Cardiac septum (tissue), 1 donor: ENCODE results near the gene CACNA2D4. TPM values are rescaled to one million over a fixed set of nuclear protein-coding genes. Genes with fewer than 3 reads are reported as not detected.

Experiments used
- DNase-seq: peaks from one replicate; pipeline ENCODE4 v3.0.0-alpha.2; 2020; ENCODE audit warnings: low spot score
- intact Hi-C: fragments of 100-400 bp; cut with DNase I; formaldehyde crosslinking; loops from one replicate; pipeline ENCODE4 v1.14.0; 2022
- total RNA-seq: library from RNA; stranded (reverse); fragmentation: NEBNext Ultra II Directional; extraction: Animal tissue kit (Norgen Biotek cat#: 25700); gene quantifications from one replicate; pipeline ENCODE4 v1.2.1, GENCODE V29; 2021
- donor health status: DM: no; HTN: no; CAD: no.

CACNA2D4 gene
- total RNA-seq, 1 donor from 2014 or later: 0.89 TPM

DNA sequence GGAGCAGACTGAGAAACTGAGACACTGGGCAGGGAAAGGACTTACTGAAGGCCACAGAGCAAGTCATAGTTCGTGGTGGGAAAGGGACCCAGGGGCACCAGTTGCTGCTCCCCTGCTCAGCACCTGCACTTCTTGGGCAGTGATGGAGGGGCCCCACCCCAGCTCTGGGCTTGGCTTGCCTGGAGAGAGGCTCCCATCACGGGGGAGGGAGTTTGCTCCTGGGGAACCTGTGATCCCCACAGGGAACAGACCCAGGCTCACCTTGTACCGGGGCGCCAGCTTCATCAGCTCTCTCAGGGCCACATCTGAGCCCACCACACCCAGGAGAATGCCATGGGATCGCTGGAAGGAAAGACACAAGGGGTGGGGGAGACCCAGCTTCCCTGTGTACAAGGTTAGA, 39.8 kb downstream of the CACNA2D4 start:
- intact Hi-C loops: no loop called here
- DNase-seq: no peak

DNA sequence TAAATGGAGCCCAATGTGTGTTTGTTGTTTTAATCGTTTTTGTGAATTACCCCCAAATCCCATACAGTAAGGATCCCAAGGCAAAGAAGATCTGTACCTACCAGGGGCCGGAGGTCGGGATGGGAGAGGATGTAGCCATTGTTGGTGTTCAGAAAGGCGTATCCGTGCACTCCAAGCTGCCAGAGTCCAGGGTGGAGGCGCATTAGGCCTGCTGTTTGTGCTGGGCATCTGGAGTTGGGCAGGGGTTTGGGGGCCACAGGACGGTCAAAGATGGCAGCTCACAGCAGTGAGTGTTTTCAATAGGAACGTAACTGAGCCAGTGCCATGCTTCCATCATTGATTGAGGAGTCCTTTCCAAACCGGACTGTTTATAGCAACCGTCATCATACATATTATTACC, 40.2 kb downstream of the CACNA2D4 start:
- intact Hi-C loops: no loop called here
- DNase-seq: no peak

- no peak for DNase-seq
- intact Hi-C loops: no loop called here
Measured at GRCh38 chr12:1877169-1877878, 41.1 kb downstream of the CACNA2D4 start.

DNA sequence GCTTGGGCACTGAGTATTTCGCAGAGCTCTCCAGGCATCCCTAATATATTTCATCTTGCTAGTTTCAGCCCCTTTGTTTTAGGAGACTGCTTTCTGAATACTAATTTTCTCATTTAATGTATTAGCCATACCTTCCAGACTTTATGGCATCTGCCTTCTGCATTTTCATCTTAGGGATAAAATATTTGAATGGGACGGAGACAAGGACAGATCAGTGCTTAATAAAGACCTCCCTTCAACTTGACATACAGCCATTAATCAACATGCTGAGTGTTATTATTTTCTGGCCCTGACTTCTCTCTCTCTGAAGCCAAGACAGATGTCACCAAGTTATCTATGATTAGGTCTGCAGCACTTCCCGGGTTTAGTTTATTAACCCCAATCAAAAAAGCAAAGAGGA, 42.4 kb downstream of the CACNA2D4 start:
- no peak for DNase-seq
- intact Hi-C loops: no loop called here

GRCh38 chr12:1875608-1876007, 42.8 kb downstream of the CACNA2D4 start:
- intact Hi-C loops: no loop called here
- DNase-seq: no peak

GRCh38 chr12:1873531-1874510, 44.6 kb downstream of the CACNA2D4 start:
- no peak for DNase-seq
- intact Hi-C loops: no loop called here

- intact Hi-C loops: no loop called here
- no peak for DNase-seq
Measured at GRCh38 chr12:1872448-1872847, 46.0 kb downstream of the CACNA2D4 start.

DNA sequence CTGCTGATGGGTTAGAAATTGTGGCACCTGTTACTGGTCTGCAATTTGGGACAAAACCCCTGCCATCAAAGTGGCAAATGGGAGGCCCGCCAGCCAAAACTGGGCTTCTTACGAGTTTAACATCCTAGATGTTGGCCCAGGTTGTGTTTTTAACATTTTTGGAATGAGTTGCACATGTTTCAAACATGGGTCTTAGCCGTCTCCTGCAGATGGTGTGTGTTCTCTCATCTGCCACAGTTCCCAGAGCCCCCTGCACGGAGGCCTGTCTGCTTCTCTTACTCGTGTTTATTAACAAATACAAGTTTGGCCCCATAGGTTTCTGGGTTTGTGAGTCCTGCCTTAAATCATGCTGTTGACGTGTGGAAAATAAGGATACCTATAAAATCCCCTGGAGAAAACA, 46.5 kb downstream of the CACNA2D4 start:
- intact Hi-C loops: no loop called here
- DNase-seq: no peak

- intact Hi-C loops: no loop called here
- no peak for DNase-seq
Measured at GRCh38 chr12:1870998-1871917, 47.2 kb downstream of the CACNA2D4 start.

DNA sequence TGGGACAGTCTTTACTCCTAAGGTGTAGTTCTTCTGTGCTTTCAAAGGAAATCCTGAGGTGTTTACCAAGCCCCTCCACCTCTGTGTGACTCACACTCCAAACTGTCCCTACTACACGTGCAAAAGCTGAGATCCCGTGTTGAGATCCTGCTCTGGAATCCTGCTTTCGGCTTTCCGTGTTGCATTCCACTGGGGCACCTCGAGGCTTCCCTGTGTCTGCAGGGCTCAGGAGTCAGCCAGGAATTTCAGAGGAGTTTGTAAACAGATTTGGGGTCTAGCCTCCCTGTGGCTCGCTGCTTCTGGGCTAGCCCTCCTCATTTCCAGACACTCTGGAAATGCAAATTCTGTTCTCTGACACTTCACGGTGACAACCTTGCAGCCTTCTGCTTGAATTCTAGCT, 48.4 kb downstream of the CACNA2D4 start:
- no peak for DNase-seq
- intact Hi-C loops: no loop called here

DNA sequence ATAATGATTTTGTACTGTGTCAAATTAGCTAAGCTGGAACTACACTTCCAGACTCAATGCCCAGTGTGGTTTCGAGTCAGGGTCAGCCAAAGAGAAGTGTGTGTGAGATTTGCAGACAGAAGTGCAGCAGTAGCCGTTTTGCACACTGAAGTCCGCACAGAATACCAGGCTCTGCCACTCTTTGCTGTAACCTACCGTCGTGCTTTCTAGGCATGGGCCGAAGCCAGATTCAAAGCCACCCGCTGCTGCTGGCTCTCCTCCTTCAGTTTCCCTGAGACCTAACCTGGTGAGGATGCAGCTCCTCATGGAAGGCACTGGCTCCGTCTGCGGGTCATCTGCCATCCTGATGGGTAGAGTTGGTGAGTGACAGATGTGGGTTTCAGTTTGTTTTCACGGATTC, 49.3 kb downstream of the CACNA2D4 start:
- DNase-seq: no peak
- intact Hi-C loops: no loop called here

DNA sequence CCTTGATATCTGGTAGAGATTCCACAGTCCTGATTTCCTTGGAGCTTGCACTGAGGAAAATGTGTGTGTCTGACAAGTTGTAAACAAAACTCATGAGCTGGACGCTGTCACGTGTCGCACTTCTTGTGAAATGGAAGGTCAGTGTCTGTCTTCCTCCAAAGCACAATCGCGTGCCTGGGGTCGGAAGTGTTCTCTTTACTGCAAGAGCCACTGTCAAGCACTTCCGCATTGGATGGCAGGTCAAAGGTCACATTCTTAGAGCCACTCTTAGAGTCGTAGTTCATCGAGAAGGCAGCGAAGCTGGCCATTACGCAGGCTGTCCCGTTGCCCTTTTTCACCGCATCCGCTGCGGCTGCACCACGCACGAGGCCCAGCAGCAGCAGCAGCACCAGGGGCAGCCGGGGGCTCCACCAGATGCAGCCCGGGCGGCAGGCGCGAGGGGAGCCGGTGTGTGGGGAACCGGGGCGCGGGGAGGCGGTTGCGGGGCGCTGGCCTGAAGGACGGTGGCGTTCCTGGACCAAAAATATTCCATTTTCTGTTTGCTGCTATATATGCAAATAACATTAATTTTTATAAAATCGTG, 53.1 kb downstream of the CACNA2D4 start:
- DNase-seq: no peak
- intact Hi-C loops: no loop called here

GRCh38 chr12:1864867-1865266, 53.6 kb downstream of the CACNA2D4 start:
- intact Hi-C loops: no loop called here
- no peak for DNase-seq

GRCh38 chr12:1864456-1864855, 54.0 kb downstream of the CACNA2D4 start:
- no peak for DNase-seq
- intact Hi-C loops: no loop called here

GRCh38 chr12:1863823-1864222, 54.6 kb downstream of the CACNA2D4 start:
- peak; percentile 9 for DNase-seq
- intact Hi-C loops: no loop called here

- DNase-seq: no peak
- intact Hi-C loops: no loop called here
Measured at GRCh38 chr12:1862973-1863372, 55.5 kb downstream of the CACNA2D4 start.

- DNase-seq: peak; percentile 47
- intact Hi-C loops: no loop called here
Measured at GRCh38 chr12:1859643-1860042, 58.8 kb downstream of the CACNA2D4 start.

- peak; percentile 60 for DNase-seq
- intact Hi-C loops: no loop called here
Measured at GRCh38 chr12:1858456-1858855, 60.0 kb downstream of the CACNA2D4 start.

DNA sequence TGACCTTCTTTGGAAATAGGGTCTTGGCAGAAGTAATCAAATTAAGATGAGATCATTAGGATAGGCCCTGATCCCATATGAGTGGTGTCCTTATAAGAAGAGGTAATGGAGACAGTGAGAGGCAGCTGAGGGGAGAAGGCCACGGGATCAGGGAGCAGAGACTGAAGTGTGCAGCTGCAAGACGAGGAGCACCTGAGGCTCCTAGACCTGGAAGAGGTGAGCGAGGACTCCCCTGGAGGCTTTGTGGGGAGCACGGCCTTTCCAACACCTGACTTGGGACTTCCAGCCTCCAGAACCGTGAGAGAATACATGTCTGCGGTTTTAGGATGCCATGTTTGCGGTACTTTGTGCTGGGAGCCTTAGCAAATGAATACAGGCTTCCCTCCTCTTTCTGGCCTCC, 60.6 kb downstream of the CACNA2D4 start:
- intact Hi-C loops: no loop called here
- peak; percentile 56 for DNase-seq
